Cerebellar cortex (tissue), 1 donor: ENCODE data around the gene PTMA.
A peak's percentile ranks its signal among the peaks of the same experiment; 100 is the strongest.
"Not testable (repeated sequence)": the region's sequence is repeated elsewhere in the genome, so short reads cannot be mapped to it uniquely, and the experiment has no call there.

Source experiments
- DNase-seq: peaks from one replicate; pipeline ENCODE4 v3.0.0-alpha.2; 2015; ENCODE audit warnings: low spot score

Gene PTMA

GRCh38 chr2:231696004-231696367, 12.3 kb upstream of the PTMA start:
- no peak for DNase-seq

- no peak for DNase-seq
Measured at GRCh38 chr2:231699006-231699405, 9.3 kb upstream of the PTMA start.

- no peak for DNase-seq
Measured at GRCh38 chr2:231701456-231702373, 6.6 kb upstream of the PTMA start.

- DNase-seq: no peak
Measured at GRCh38 chr2:231704017-231704416, 4.3 kb upstream of the PTMA start.

GRCh38 chr2:231706731-231707624, 1.3 kb upstream of the PTMA start:
- DNase-seq: peak; percentile 99

GRCh38 chr2:231707625-231707926, 749 bp upstream of the PTMA start:
- no peak for DNase-seq

GRCh38 chr2:231708773-231709635, 679 bp downstream of the PTMA start:
- DNase-seq: no peak

- DNase-seq: peak; percentile 38
Measured at GRCh38 chr2:231709636-231709980, 1.3 kb downstream of the PTMA start.

GRCh38 chr2:231709981-231710798, 1.9 kb downstream of the PTMA start:
- DNase-seq: peak; percentile 67

GRCh38 chr2:231710799-231711676, 2.7 kb downstream of the PTMA start:
- DNase-seq: peak; percentile 26

GRCh38 chr2:231711677-231712450, 3.5 kb downstream of the PTMA start:
- DNase-seq: no peak

- DNase-seq: not testable (repeated sequence)
Measured at GRCh38 chr2:231712451-231713021, 4.2 kb downstream of the PTMA start.

- DNase-seq: peak; percentile 40
Measured at GRCh38 chr2:231713406-231713729, 5.0 kb downstream of the PTMA start.

- peak; percentile 90 for DNase-seq
Measured at GRCh38 chr2:231713730-231714638, 5.7 kb downstream of the PTMA start.

GRCh38 chr2:231714639-231715498, 6.5 kb downstream of the PTMA start:
- DNase-seq: peak; percentile 90

GRCh38 chr2:231715499-231715837, 7.1 kb downstream of the PTMA start:
- no peak for DNase-seq

GRCh38 chr2:231715988-231716616, 7.8 kb downstream of the PTMA start:
- peak; percentile 54 for DNase-seq
